Measurements from ENCODE around the gene MYH9. TPM values are rescaled to one million over a fixed set of nuclear protein-coding genes. Genes with fewer than 3 reads are reported as not detected.
A peak's percentile ranks its signal among the peaks of the same experiment; 100 is the strongest.
"Not testable (repeated sequence)": the region's sequence is repeated elsewhere in the genome, so short reads cannot be mapped to it uniquely, and the experiment has no call there.

Gene MYH9
- total RNA-seq, 1 experiment from 2014 or later: 105 TPM

GRCh38 chr22:36415415-36416168, 27.8 kb upstream of the MYH9 start:
- no peak for DNase-seq (ENCODE audit: extremely low read depth, low read depth)

DNA sequence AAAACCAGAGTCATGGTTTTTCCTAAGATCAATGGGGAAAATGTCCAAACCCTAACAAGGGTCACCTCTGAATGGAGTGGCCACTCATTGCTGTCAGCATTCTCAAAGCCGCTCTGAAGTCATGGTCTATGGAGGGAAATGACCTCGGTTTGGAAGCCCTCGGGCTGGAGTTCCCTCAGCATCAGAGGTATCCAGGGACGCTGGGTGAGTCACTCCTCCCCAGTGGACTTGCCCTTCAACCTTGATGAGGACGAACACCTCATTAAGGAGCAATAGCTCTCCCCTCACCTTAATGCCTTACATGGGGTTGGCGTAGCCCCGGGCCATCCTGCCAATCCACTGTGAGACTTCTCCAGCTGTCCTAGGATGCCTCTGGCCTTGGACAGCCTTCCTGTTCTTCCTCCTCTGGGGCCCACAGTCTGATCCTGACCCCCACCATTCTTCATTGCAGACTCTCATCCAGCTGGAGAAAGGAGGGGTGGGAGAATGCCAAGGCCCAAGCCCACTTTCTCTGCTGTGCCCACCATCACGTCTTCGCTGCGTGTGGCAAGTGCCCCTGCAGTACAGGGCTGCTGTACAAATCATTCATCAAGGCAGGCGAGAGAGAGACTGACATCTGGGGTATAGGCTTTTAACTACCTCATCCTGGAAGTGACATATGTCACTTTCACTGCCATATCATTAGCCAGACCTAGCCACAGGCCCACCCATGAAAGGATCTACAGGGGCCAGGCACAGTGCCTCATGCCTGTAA, 25.4 kb upstream of the MYH9 start:
- no peak for DNase-seq (ENCODE audit: extremely low read depth, low read depth)

- no peak for DNase-seq (ENCODE audit: extremely low read depth, low read depth)
Observed at GRCh38 chr22:36411589-36412258, 24.0 kb upstream of the MYH9 start.

GRCh38 chr22:36409911-36410756, 22.4 kb upstream of the MYH9 start:
- DNase-seq (ENCODE audit: extremely low read depth, low read depth): peak; percentile 72

- not testable (repeated sequence) for DNase-seq (ENCODE audit: extremely low read depth, low read depth)
Observed at GRCh38 chr22:36409554-36409910, 21.8 kb upstream of the MYH9 start.

GRCh38 chr22:36409056-36409455, 21.3 kb upstream of the MYH9 start:
- no peak for DNase-seq (ENCODE audit: extremely low read depth, low read depth)

- no peak for DNase-seq (ENCODE audit: extremely low read depth, low read depth)
Observed at GRCh38 chr22:36406721-36407120, 19.0 kb upstream of the MYH9 start.

DNA sequence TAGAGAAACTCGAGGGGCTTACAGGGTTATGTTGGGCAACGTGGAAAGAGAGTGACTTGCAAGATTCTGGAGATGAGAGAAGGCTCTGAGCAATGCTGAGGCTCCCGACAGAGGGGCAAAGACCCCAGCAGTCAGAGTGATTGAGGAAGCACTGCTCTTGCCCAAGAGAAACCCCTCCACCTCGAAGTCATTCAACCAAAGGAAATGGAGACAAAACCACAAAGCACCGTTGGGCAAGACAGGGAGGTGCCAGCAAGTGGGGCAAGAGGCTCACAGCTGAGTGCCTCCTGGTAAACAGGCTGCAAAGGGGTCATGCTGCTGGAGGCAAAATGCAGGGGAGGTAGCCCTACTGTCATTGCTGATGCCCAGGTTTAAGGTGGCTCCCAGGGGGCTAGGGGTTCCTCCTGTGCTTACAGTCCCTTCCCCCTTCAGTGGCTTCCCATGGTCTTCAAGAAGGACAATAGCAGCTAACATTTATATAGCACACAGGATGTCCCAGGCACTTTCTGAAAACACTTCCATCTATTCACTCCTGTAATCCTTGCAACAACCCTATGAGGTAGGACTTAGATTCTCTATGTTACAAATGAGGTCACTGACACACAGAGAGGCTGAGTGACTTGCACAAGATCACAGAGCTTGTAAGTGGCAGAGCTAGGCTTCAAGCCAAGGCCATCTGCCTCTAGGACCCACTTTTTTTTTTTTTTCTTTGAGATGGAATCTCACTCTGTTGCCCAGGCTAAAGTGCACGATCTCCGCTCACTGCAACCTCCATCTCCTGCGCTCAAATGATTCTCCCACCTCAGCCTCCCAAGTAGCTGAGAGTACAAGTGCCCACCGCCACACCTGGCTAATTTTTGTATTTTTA, 18.1 kb upstream of the MYH9 start:
- DNase-seq (ENCODE audit: extremely low read depth, low read depth): no peak

DNA sequence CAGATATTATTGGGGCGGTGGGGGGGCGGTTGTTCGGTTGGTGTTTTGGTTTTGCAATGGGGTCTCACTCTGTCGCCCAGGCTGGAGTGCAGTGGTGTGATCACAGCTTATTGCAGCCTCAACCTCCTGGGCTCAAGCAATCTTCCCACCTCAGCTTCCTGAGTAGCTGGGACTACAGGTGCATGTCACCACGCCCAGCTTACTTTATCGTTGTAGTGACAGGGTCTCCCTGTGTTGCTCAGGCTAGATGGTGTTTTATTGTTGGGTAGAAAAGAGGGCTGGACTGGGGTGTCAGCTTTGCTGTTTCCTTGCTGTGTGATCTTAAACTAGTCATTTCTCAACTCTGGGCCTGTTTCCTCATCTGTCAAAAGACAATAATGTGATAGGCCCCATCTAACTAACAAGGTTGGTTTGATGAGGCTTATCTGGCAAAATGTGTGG, 17.5 kb upstream of the MYH9 start:
- no peak for DNase-seq (ENCODE audit: extremely low read depth, low read depth)

DNA sequence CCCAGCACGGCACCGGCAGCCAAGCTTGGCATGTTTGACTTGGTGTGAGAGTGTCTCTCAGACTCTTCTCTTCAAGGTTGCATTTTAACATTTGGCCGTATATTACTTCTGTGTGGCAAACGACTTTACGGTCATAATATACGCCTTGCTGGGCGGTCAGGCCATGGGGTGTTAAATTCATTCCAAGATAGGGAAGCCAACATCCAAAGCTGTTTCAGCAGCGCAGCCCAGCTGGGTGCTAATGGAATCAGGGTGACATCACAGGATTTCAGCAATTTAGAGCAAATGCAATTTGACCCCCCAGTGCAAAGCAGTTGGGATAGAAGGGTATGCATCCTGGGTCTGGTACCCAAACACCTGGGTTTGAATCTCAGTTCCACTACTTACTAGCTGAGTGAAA, 16.7 kb upstream of the MYH9 start:
- DNase-seq (ENCODE audit: extremely low read depth, low read depth): no peak

DNA sequence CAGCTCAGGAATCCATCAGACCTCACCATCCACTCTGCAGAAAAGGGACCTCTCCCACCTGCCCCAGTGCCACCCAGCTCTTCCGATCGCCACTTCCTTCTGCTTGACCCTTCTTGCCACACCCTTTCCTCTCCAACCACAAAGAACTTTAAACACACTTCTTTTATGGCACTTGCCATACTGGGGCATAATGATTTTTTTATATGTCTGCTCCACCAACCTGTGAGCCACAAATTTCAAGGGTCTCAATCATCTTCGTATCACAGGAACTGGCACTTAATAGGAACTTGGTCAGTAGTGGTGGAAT, 11.7 kb upstream of the MYH9 start:
- no peak for DNase-seq (ENCODE audit: extremely low read depth, low read depth)

DNA sequence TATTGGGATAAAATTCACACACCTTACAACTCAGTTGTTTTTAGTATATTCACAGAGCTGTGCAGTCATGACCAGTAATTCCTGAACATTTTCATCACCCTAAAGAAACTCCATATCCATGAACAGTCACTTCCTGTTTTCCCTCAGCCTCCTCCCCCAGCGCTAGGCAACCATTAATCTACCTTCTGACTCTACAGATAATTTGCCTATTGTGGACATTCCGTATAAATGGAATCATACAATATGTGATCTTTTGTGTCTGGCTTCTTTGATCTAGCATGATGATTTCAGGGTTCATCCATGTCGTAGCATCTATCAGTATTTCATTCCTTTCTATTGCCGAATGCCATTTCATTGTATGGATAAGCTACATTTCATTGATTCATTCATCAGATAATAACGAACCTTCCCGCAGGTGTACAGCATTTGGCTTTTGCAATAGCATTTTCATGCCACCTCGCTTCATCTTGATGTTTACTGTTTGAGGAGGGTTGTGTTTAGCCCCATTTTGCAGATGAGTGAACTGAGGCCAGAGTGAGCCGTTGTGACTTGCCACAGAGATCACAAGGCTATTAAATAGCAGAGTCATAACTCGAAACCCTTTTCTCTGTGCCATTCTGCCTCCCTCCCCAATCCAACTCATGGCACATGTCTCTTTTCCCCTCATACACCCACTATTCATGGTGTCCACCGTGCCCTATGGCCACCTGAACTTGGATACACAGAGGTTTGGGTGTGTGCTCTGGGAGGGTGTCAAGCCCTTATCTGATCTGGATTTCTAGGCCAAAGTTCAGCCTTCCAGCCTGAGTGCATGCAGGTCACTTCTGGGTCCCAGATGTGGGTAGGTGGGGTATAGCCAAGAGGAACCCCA, 11.1 kb upstream of the MYH9 start:
- no peak for DNase-seq (ENCODE audit: extremely low read depth, low read depth)

DNA sequence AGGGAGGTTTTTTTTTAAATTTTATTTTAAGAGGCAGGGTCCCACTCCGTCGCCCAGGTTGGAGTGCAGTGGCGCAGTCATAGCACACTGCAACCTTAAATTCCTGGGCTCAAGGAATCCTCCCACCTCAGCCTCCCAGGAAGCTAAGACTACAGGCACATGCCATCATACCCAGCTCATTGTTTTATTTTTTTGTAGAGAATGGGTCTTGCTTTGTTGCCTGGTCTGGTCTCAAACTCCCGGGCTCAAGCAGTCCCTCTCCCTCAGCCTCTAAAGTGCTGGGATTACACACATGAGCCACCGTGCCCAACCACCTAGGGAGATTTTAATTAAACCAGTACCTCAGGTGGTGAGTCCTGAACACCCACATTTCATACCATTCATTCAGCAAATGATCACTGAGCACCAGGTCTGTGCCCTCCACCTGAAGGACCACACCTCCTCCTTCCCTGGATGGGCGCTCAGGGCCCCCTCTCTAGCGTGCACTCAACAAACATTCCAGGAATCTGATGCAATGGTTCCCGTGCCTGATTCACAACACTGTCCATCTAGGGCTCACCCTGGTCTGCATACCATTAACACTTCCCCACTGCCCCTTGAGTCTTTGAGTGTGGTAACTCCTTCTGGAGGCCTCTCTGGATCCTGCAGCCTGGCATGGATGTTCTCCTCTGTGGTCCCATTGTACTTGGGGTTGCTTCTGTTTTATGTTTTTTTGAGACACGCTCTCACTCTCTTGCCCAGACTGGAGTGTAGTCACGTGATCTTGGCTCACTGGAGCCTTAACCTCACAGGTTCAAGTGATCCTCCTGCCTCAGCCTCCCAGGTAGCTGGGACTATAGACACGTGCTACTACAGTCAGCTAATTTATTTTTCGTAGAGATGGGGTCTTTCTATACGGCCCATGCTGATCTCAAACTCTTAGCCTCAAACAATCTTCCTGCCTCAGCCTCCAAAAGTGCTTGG, 9.6 kb upstream of the MYH9 start:
- no peak for DNase-seq (ENCODE audit: extremely low read depth, low read depth)

DNA sequence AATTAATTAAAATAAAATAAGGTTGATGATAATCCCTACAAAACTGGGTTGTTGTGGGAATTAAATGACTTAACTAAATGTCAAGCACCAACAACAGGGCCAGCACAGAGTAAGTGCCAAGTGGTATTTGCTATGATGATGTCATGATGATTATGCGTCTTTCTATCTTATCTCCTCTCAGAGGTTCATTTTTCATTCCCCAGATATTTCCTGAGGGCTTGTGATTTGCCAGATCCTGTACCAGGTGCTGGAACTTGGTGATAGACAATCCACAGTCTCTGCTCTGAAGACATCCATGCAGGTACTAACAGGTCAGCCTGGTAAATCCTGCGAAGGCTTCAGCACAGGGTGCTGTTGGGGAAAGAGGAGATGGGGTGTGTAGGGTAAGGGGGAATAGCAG, 8.1 kb upstream of the MYH9 start:
- DNase-seq (ENCODE audit: extremely low read depth, low read depth): peak; percentile 48

- DNase-seq (ENCODE audit: extremely low read depth, low read depth): no peak
Observed at GRCh38 chr22:36395055-36395849, 7.5 kb upstream of the MYH9 start.

DNA sequence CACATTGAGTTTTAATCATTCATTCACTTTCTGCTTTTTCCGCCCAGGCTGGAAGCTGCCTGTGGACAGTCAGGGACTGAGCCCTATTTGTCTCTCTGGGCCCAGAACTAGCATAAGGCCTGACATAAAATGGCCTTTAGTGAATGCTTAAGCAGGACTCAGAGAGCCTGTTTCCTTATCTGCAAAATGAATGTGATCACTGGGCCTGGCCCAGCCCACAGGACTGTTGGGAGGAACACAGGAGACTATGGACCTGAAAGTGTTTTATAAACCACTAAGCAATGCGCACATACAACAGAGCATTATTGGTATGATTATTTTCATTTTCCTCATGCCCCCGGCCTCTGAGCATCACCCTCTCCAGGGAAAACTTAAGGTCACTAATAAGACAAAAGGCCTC, 3.9 kb upstream of the MYH9 start:
- DNase-seq (ENCODE audit: extremely low read depth, low read depth): no peak

DNA sequence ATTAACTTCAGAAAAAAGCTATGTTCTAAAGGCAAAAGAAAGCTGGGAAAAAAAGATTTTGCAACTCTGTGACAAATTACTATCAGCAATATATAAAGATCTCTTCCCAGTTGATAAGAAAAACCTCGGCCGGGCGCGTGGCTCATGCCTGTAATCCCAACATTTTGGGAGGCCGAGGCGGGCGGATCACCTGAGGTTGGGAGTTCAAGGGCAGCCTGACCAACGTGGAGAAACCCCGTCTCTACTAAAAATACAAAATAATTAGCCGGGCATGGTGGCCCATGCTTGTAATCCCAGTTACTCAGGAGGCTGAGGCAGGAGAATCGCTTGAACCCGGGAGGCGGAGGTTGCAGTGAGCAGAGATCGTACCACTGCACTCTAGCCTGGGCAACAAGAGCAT, 1.4 kb upstream of the MYH9 start:
- DNase-seq (ENCODE audit: extremely low read depth, low read depth): not testable (repeated sequence)
